CD4-positive, CD25-positive, alpha-beta regulatory T cell (primary cell): ENCODE results near the gene MORN5. TPM values are rescaled to one million over a fixed set of nuclear protein-coding genes. Genes with fewer than 3 reads are reported as not detected.

ENCODE experiments used
- ATAC-seq, 2 donors: fragments of 150-1000 bp; cut with Tn5 transposase; one replicate each; pipeline ENCODE4 v1.10.0; 2021; ENCODE audit warnings: low read depth in 2 of 2, moderate number of reproducible peaks in 2 of 2, moderate library complexity in 1 of 2
- DNase-seq, 3 donors: peaks; one replicate each; pipeline versions ENCODE4 v3.0.0 to v3.0.0-alpha.2; 2012 to 2022; ENCODE audit warnings: mixed read lengths in 1 of 3
- H3K27ac ChIP-seq: one replicate; pipeline ENCODE4 v1.7.0; 2013; ENCODE audit warnings: mild to moderate bottlenecking, low read length; ENCODE audit not compliant: insufficient read depth, poor library complexity, severe bottlenecking
- H3K27me3 ChIP-seq: one replicate; pipeline ENCODE4 v1.7.0; 2013; ENCODE audit warnings: low read length; ENCODE audit not compliant: control insufficient read depth, insufficient read depth
- H3K36me3 ChIP-seq: one replicate; pipeline ENCODE4 v1.7.0; 2013; ENCODE audit warnings: mild to moderate bottlenecking, low read length, moderate library complexity; ENCODE audit not compliant: control insufficient read depth, insufficient read depth
- H3K4me1 ChIP-seq: 2 replicates; pipeline ENCODE4 v1.7.0; 2013; ENCODE audit warnings: mild to moderate bottlenecking, low read length; ENCODE audit not compliant: insufficient read depth, control insufficient read depth, poor library complexity, severe bottlenecking
- H3K4me3 ChIP-seq: one replicate; pipeline ENCODE4 v1.7.0; 2013; ENCODE audit warnings: low read depth, mild to moderate bottlenecking, low read length, moderate library complexity
- H3K9me3 ChIP-seq, 2 experiments: 1 replicate in 1 of 2; 2 replicates in 1 of 2; pipeline ENCODE4 v1.7.0; 2013; ENCODE audit warnings: low read length in 2 of 2, mild to moderate bottlenecking in 1 of 2, moderate library complexity in 1 of 2; ENCODE audit not compliant: control insufficient read depth in 2 of 2
- H3K27ac Mint-ChIP-seq, 3 donors: one replicate each; pipeline ENCODE4 v1.8.0; 2020 to 2022; ENCODE audit warnings: mild to moderate bottlenecking in 3 of 3, mixed read lengths in 3 of 3, moderate library complexity in 2 of 3
- H3K27me3 Mint-ChIP-seq: one replicate; pipeline ENCODE4 v1.8.0; 2022; ENCODE audit warnings: mild to moderate bottlenecking, mixed read lengths
- H3K36me3 Mint-ChIP-seq: one replicate; pipeline ENCODE4 v1.8.0; 2020; ENCODE audit warnings: mixed read lengths
- H3K4me1 Mint-ChIP-seq, 4 donors: one replicate each; pipeline ENCODE4 v1.8.0; 2020 to 2022; ENCODE audit warnings: mixed read lengths in 4 of 4, mild to moderate bottlenecking in 1 of 4
- H3K4me3 Mint-ChIP-seq, 4 donors: one replicate each; pipeline ENCODE4 v1.8.0; 2020 to 2022; ENCODE audit warnings: mild to moderate bottlenecking in 4 of 4, mixed read lengths in 4 of 4, moderate library complexity in 3 of 4
- H3K9me3 Mint-ChIP-seq, 7 donors: one replicate each; pipeline ENCODE4 v1.8.0; 2020 to 2022; ENCODE audit warnings: mixed read lengths in 7 of 7, mild to moderate bottlenecking in 3 of 7, moderate library complexity in 2 of 7
- polyA plus RNA-seq, 4 donors: library from polyadenylated mRNA; unstranded; fragments of 300-500 nt; fragmentation: Illumina TruSeq; gene quantifications; one replicate each; pipeline ENCODE4 v1.2.3, GENCODE V29; 2021
- total RNA-seq: library from RNA; stranded (reverse); gene quantifications from one replicate; pipeline ENCODE4 v1.2.3, GENCODE V29; 2022

MORN5 gene
- total and polyA plus RNA-seq, 5 donors from 2014 or later: not detected

- Mint-ChIP-seq H3K4me1 (no peaks in the 10 kb centered on the region), H3K9me3 (peaks cover 0 to 2% (median 0%) of the 10 kb centered on the region in 7 donors), H3K4me3 (no peak overlapping the region), H3K36me3 (no peaks in the 10 kb centered on the region), H3K27me3 (peaks cover 30% of the 10 kb centered on the region), H3K27ac (no peak overlapping the region)
- Histone ChIP-seq H3K4me3 (no peak overlapping the region), H3K4me1 (no peaks in the 10 kb centered on the region), H3K36me3 (no peaks in the 10 kb centered on the region), H3K9me3 (no peaks in the 10 kb centered on the region), H3K27me3 (peaks cover 3% of the 10 kb centered on the region), H3K27ac (no peak overlapping the region)
- ATAC-seq: no peak
- no peak for DNase-seq
Measured at GRCh38 chr9:122179054-122179689, 19.5 kb downstream of the MORN5 start.

- no peak overlapping the region for H3K4me3 ChIP-seq
- peaks cover 3% of the 10 kb centered on the region for H3K27me3 ChIP-seq
- Mint-ChIP-seq H3K27me3 (peaks cover 30% of the 10 kb centered on the region), H3K9me3 (peaks cover 0 to 2% (median 0%) of the 10 kb centered on the region in 7 donors), H3K4me3 (no peak overlapping the region), H3K27ac (no peak overlapping the region), H3K4me1 (no peaks in the 10 kb centered on the region), H3K36me3 (no peaks in the 10 kb centered on the region)
- no peaks in the 10 kb centered on the region for H3K9me3 ChIP-seq
- no peaks in the 10 kb centered on the region for H3K36me3 ChIP-seq
- H3K4me1 ChIP-seq: no peaks in the 10 kb centered on the region
- ATAC-seq (no peak), DNase-seq (no peak)
- no peak overlapping the region for H3K27ac ChIP-seq
Measured at GRCh38 chr9:122179690-122180074, 20.0 kb downstream of the MORN5 start.

- Mint-ChIP-seq H3K27ac (no peak overlapping the region), H3K36me3 (no peaks in the 10 kb centered on the region), H3K4me3 (no peak overlapping the region), H3K27me3 (peaks cover 30% of the 10 kb centered on the region), H3K4me1 (no peaks in the 10 kb centered on the region), H3K9me3 (peaks cover 0 to 2% (median 0%) of the 10 kb centered on the region in 7 donors)
- DNase-seq (no peak), ATAC-seq (no peak)
- H3K27ac ChIP-seq: no peak overlapping the region
- no peaks in the 10 kb centered on the region for H3K4me1 ChIP-seq
- H3K9me3 ChIP-seq: no peaks in the 10 kb centered on the region
- no peak overlapping the region for H3K4me3 ChIP-seq
- H3K27me3 ChIP-seq: peaks cover 3% of the 10 kb centered on the region
- H3K36me3 ChIP-seq: no peaks in the 10 kb centered on the region
Measured at GRCh38 chr9:122180633-122181032, 20.9 kb downstream of the MORN5 start.

GRCh38 chr9:122183501-122183900 lies 23.8 kb downstream of the MORN5 start:
- DNase-seq: no peak
- peaks cover 3% of the 10 kb centered on the region for H3K27me3 ChIP-seq
- ATAC-seq: no peak

GRCh38 chr9:122184551-122184950 lies 24.8 kb downstream of the MORN5 start:
- Mint-ChIP-seq H3K4me3 (no peak overlapping the region), H3K4me1 (no peaks in the 10 kb centered on the region), H3K27me3 (peaks cover 22% of the 10 kb centered on the region), H3K27ac (no peak overlapping the region), H3K36me3 (no peaks in the 10 kb centered on the region), H3K9me3 (no peaks in the 10 kb centered on the region)
- H3K4me3 ChIP-seq: no peak overlapping the region
- ATAC-seq (no peak), DNase-seq (no peak)
- H3K4me1 ChIP-seq: no peaks in the 10 kb centered on the region
- no peak overlapping the region for H3K27ac ChIP-seq
- no peaks in the 10 kb centered on the region for H3K27me3 ChIP-seq
- H3K36me3 ChIP-seq: no peaks in the 10 kb centered on the region
- H3K9me3 ChIP-seq: no peaks in the 10 kb centered on the region

More at GRCh38 chr9:122183501-122183900, 23.8 kb downstream of the MORN5 start:
- Histone ChIP-seq H3K36me3 (no peaks in the 10 kb centered on the region), H3K27ac (no peak overlapping the region), H3K4me1 (no peaks in the 10 kb centered on the region), H3K9me3 (no peaks in the 10 kb centered on the region), H3K4me3 (no peak overlapping the region)
- Mint-ChIP-seq H3K27me3 (peaks cover 25% of the 10 kb centered on the region), H3K4me1 (no peaks in the 10 kb centered on the region), H3K36me3 (no peaks in the 10 kb centered on the region), H3K9me3 (no peaks in the 10 kb centered on the region), H3K4me3 (no peak overlapping the region), H3K27ac (no peak overlapping the region)

- Histone ChIP-seq H3K27me3 (no peaks in the 10 kb centered on the region), H3K27ac (no peak overlapping the region), H3K9me3 (no peaks in the 10 kb centered on the region), H3K4me3 (no peak overlapping the region), H3K36me3 (no peaks in the 10 kb centered on the region), H3K4me1 (no peaks in the 10 kb centered on the region)
- no peaks in the 10 kb centered on the region for H3K9me3 Mint-ChIP-seq
- H3K27ac Mint-ChIP-seq: no peak overlapping the region
- ATAC-seq: no peak
- H3K36me3 Mint-ChIP-seq: no peaks in the 10 kb centered on the region
- no peak for DNase-seq
- no peak overlapping the region for H3K4me3 Mint-ChIP-seq
- H3K4me1 Mint-ChIP-seq: no peaks in the 10 kb centered on the region
- H3K27me3 Mint-ChIP-seq: peaks cover 12% of the 10 kb centered on the region
Measured at GRCh38 chr9:122186301-122186700, 26.6 kb downstream of the MORN5 start.

GRCh38 chr9:122186777-122187470 lies 27.2 kb downstream of the MORN5 start:
- H3K36me3 ChIP-seq: no peaks in the 10 kb centered on the region
- no peaks in the 10 kb centered on the region for H3K9me3 ChIP-seq
- H3K36me3 Mint-ChIP-seq: no peaks in the 10 kb centered on the region
- H3K4me1 Mint-ChIP-seq: no peaks in the 10 kb centered on the region
- ATAC-seq (no peak), DNase-seq (no peak)
- H3K27ac Mint-ChIP-seq: no peak overlapping the region
- H3K4me3 Mint-ChIP-seq: no peak overlapping the region
- peaks cover 9% of the 10 kb centered on the region for H3K27me3 Mint-ChIP-seq
- no peaks in the 10 kb centered on the region for H3K4me1 ChIP-seq
- no peaks in the 10 kb centered on the region for H3K27me3 ChIP-seq
- H3K27ac ChIP-seq: no peak overlapping the region
- no peak overlapping the region for H3K4me3 ChIP-seq
- no peaks in the 10 kb centered on the region for H3K9me3 Mint-ChIP-seq

GRCh38 chr9:122188369-122188768 lies 28.7 kb downstream of the MORN5 start:
- H3K9me3 Mint-ChIP-seq: no peaks in the 10 kb centered on the region
- no peak overlapping the region for H3K27ac ChIP-seq
- DNase-seq: no peak
- H3K4me1 Mint-ChIP-seq: no peaks in the 10 kb centered on the region
- H3K36me3 ChIP-seq: no peaks in the 10 kb centered on the region
- H3K4me3 Mint-ChIP-seq: no peak overlapping the region
- no peaks in the 10 kb centered on the region for H3K27me3 ChIP-seq
- no peak overlapping the region for H3K4me3 ChIP-seq
- H3K4me1 ChIP-seq: no peaks in the 10 kb centered on the region
- ATAC-seq: no peak
- no peaks in the 10 kb centered on the region for H3K36me3 Mint-ChIP-seq
- no peak overlapping the region for H3K27ac Mint-ChIP-seq
- peaks cover 2% of the 10 kb centered on the region for H3K27me3 Mint-ChIP-seq
- H3K9me3 ChIP-seq: no peaks in the 10 kb centered on the region
